H9 (cell line): ENCODE data around the gene NFYB. TPM values are rescaled to one million over a fixed set of nuclear protein-coding genes. Genes with fewer than 3 reads are reported as not detected.

Experiments
- DNase-seq: peaks from one replicate; pipeline ENCODE4 v3.0.0-alpha.2; 2017
- H2AFZ ChIP-seq: one replicate; pipeline ENCODE4 v1.6.1; 2013; ENCODE audit warnings: mild to moderate bottlenecking, low read length, control low read depth, moderate library complexity
- H2AK5ac ChIP-seq: 2 replicates; pipeline ENCODE4 v1.6.1; 2013; ENCODE audit warnings: low read length, control low read depth, mixed read lengths; ENCODE audit not compliant: insufficient read length
- H2BK120ac ChIP-seq: one replicate; pipeline ENCODE4 v1.6.1; 2013; ENCODE audit warnings: low read depth, mild to moderate bottlenecking, low read length, control low read depth, inconsistent platforms; ENCODE audit not compliant: poor library complexity, severe bottlenecking
- H2BK12ac ChIP-seq: 2 replicates; pipeline ENCODE4 v1.6.1; 2013; ENCODE audit warnings: low read length, control low read depth, mixed read lengths, low read depth; ENCODE audit not compliant: insufficient read length
- H2BK15ac ChIP-seq: 2 replicates; pipeline ENCODE4 v1.6.1; 2013; ENCODE audit warnings: low read depth, low read length, control low read depth
- H2BK20ac ChIP-seq: one replicate; pipeline ENCODE4 v1.6.1; 2013; ENCODE audit warnings: low read depth, mild to moderate bottlenecking, low read length, control low read depth, inconsistent platforms; ENCODE audit not compliant: poor library complexity, severe bottlenecking
- H2BK5ac ChIP-seq: 2 replicates; pipeline ENCODE4 v1.6.1; 2013; ENCODE audit warnings: low read length, control low read depth, mixed read lengths; ENCODE audit not compliant: insufficient read length
- H3K14ac ChIP-seq: 2 replicates; pipeline ENCODE4 v1.6.1; 2013; ENCODE audit warnings: low read length, control low read depth; ENCODE audit not compliant: insufficient read depth
- H3K18ac ChIP-seq: 2 replicates; pipeline ENCODE4 v1.6.1; 2013; ENCODE audit warnings: low read depth, mild to moderate bottlenecking, mixed read lengths, low read length, control low read depth; ENCODE audit not compliant: insufficient read length
- H3K23ac ChIP-seq: 2 replicates; pipeline ENCODE4 v1.6.1; 2013; ENCODE audit warnings: low read length, control low read depth, mixed read lengths, low read depth; ENCODE audit not compliant: insufficient read length
- H3K23me2 ChIP-seq: 2 replicates; pipeline ENCODE4 v1.6.1; 2013; ENCODE audit warnings: low read depth, mild to moderate bottlenecking, mixed read lengths, low read length, control low read depth; ENCODE audit not compliant: insufficient read length, poor library complexity, severe bottlenecking
- H3K27ac ChIP-seq: 2 replicates; pipeline ENCODE4 v1.5.1; 2013; ENCODE audit warnings: low read length, control low read depth, mixed read lengths, low read depth; ENCODE audit not compliant: insufficient read length
- H3K27me3 ChIP-seq: 2 replicates; pipeline ENCODE4 v1.6.1; 2013; ENCODE audit warnings: low read length, control low read depth, inconsistent platforms; ENCODE audit not compliant: insufficient read depth
- H3K4ac ChIP-seq: 2 replicates; pipeline ENCODE4 v1.6.1; 2013; ENCODE audit warnings: low read depth, mild to moderate bottlenecking, control low read depth, inconsistent platforms, low read length, moderate library complexity
- H3K4me1 ChIP-seq: 2 replicates; pipeline ENCODE4 v1.6.1; 2013; ENCODE audit warnings: low read length, control low read depth, inconsistent platforms; ENCODE audit not compliant: insufficient read depth
- H3K4me2 ChIP-seq: 2 replicates; pipeline ENCODE4 v1.6.1; 2013; ENCODE audit warnings: low read length, control low read depth, mixed read lengths; ENCODE audit not compliant: insufficient read length, insufficient read depth
- H3K56ac ChIP-seq: 2 replicates; pipeline ENCODE4 v1.6.1; 2013; ENCODE audit warnings: low read depth, mild to moderate bottlenecking, mixed read lengths, low read length, control low read depth; ENCODE audit not compliant: insufficient read length
- H3K79me1 ChIP-seq: 2 replicates; pipeline ENCODE4 v1.6.1; 2013; ENCODE audit warnings: low read depth, mild to moderate bottlenecking, moderate library complexity, low read length, control low read depth, inconsistent platforms; ENCODE audit not compliant: insufficient read depth, poor library complexity, severe bottlenecking
- H3K79me2 ChIP-seq: 2 replicates; pipeline ENCODE4 v1.6.1; 2013; ENCODE audit warnings: low read length, control low read depth, inconsistent platforms; ENCODE audit not compliant: insufficient read depth
- H3K9ac ChIP-seq: 2 replicates; pipeline ENCODE4 v1.6.1; 2013; ENCODE audit warnings: low read length, control low read depth, mixed read lengths; ENCODE audit not compliant: insufficient read length; ENCODE audit errors: extremely low read depth
- H3K9me3 ChIP-seq: one replicate; pipeline ENCODE4 v1.6.1; 2013; ENCODE audit warnings: low read depth, low read length, inconsistent platforms; ENCODE audit not compliant: control insufficient read depth
- H3T11ph ChIP-seq: one replicate; pipeline ENCODE4 v1.6.1; 2013; ENCODE audit warnings: mild to moderate bottlenecking, low read length, control low read depth, inconsistent platforms
- H4K20me1 ChIP-seq: one replicate; pipeline ENCODE4 v1.6.1; 2013; ENCODE audit not compliant: control insufficient read depth, insufficient read length, insufficient read depth
- H4K5ac ChIP-seq: 2 replicates; pipeline ENCODE4 v1.6.1; 2013; ENCODE audit warnings: low read depth, mild to moderate bottlenecking, mixed read lengths, low read length, control low read depth; ENCODE audit not compliant: insufficient read length
- H4K8ac ChIP-seq: replicated peaks from 2 replicates; pipeline ENCODE4 v1.6.1; 2013; ENCODE audit warnings: low read length, control low read depth, mixed read lengths, low read depth; ENCODE audit not compliant: insufficient read length
- H4K91ac ChIP-seq: 2 replicates; pipeline ENCODE4 v1.6.1; 2013; ENCODE audit warnings: low read depth, mild to moderate bottlenecking, moderate library complexity, mixed read lengths, low read length, control low read depth; ENCODE audit not compliant: insufficient read length
- H3K27ac Mint-ChIP-seq, 3 experiments: 2 replicates in 2 of 3; 3 replicates in 1 of 3; pipeline ENCODE4 v1.8.0; 2020 to 2021; ENCODE audit warnings: mixed read lengths in 3 of 3, mild to moderate bottlenecking in 1 of 3, moderate library complexity in 1 of 3
- H3K27me3 Mint-ChIP-seq: 2 replicates; pipeline ENCODE4 v1.8.0; 2021; ENCODE audit warnings: low read depth, mild to moderate bottlenecking, moderate library complexity, mixed read lengths
- H3K36me3 Mint-ChIP-seq, 3 experiments: 2 replicates in 2 of 3; 3 replicates in 1 of 3; pipeline ENCODE4 v1.8.0; 2020 to 2021; ENCODE audit warnings: low read depth in 3 of 3, mixed read lengths in 3 of 3; ENCODE audit not compliant: insufficient read depth in 1 of 3
- H3K4me1 Mint-ChIP-seq, 2 experiments: 2 replicates each; pipeline ENCODE4 v1.8.0; 2020; ENCODE audit warnings: mixed read lengths in 2 of 2
- H3K4me3 Mint-ChIP-seq, 2 experiments: 2 replicates in 1 of 2; 3 replicates in 1 of 2; pipeline ENCODE4 v1.8.0; 2020 to 2021; ENCODE audit warnings: mild to moderate bottlenecking in 2 of 2, mixed read lengths in 2 of 2, moderate library complexity in 1 of 2
- H3K9me3 Mint-ChIP-seq, 2 experiments: 2 replicates in 1 of 2; 3 replicates in 1 of 2; pipeline ENCODE4 v1.8.0; 2020; ENCODE audit warnings: mild to moderate bottlenecking in 2 of 2, mixed read lengths in 2 of 2, moderate library complexity in 1 of 2
- WGBS: extraction: QIAGEN DNeasy Blood & Tissue Kit; methylation state at CpG from one replicate; pipeline ENCODE4 v1.1.7; 2013; ENCODE audit warnings: missing lambda C conversion rate, low lambda C conversion rate, mixed read lengths; ENCODE audit not compliant: insufficient read length; ENCODE audit errors: extremely low coverage; 5-methylcytosine and 5-hydroxymethylcytosine counted together
- total RNA-seq: library from RNA; stranded (reverse); gene quantifications from 2 replicates; pipeline ENCODE4 v1.2.1, GENCODE V29; 2021
- TF ChIP-seq, protein P1 (sequence below): fragments of 200-600 bp; sonication (generic); conservative IDR thresholded peaks from 3 replicates; pipeline ENCODE4 v1.8.0; 2021; ENCODE audit warnings: antibody characterized with exemption, mild to moderate bottlenecking

Gene NFYB
- total RNA-seq, 1 experiment from 2014 or later = 52.5 TPM

GRCh38 chr12:104122298-104122697 is 15.7 kb downstream of the NFYB start:
- H3K23ac ChIP-seq = no peak overlapping the region
- no peak overlapping the region for H4K91ac ChIP-seq
- TF ChIP-seq, protein P1, sequence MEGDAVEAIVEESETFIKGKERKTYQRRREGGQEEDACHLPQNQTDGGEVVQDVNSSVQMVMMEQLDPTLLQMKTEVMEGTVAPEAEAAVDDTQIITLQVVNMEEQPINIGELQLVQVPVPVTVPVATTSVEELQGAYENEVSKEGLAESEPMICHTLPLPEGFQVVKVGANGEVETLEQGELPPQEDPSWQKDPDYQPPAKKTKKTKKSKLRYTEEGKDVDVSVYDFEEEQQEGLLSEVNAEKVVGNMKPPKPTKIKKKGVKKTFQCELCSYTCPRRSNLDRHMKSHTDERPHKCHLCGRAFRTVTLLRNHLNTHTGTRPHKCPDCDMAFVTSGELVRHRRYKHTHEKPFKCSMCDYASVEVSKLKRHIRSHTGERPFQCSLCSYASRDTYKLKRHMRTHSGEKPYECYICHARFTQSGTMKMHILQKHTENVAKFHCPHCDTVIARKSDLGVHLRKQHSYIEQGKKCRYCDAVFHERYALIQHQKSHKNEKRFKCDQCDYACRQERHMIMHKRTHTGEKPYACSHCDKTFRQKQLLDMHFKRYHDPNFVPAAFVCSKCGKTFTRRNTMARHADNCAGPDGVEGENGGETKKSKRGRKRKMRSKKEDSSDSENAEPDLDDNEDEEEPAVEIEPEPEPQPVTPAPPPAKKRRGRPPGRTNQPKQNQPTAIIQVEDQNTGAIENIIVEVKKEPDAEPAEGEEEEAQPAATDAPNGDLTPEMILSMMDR = no peak
- H3K4me2 ChIP-seq = no peak overlapping the region
- no peak overlapping the region for H3K9ac ChIP-seq
- H2BK15ac ChIP-seq = no peak overlapping the region
- H3K4me1 Mint-ChIP-seq = peaks cover 14 to 21% of the 10 kb centered on the region in 2 experiments
- H3K4me1 ChIP-seq = no peaks in the 10 kb centered on the region; the same call in 1 of the 2 replicates
- WGBS = no CpG with 5 or more reads among the region's 9 CpGs
- H3K14ac ChIP-seq = no peak overlapping the region
- no peaks in the 10 kb centered on the region for H3K79me1 ChIP-seq
- no peak overlapping the region for H4K5ac ChIP-seq
- H2BK120ac ChIP-seq = no peak overlapping the region
- H3K9me3 ChIP-seq = no peaks in the 10 kb centered on the region
- no peak overlapping the region for H3K4me3 Mint-ChIP-seq
- peaks cover 34 to 78% (median 68%) of the 10 kb centered on the region in 3 experiments for H3K36me3 Mint-ChIP-seq
- no peak overlapping the region for H3K4ac ChIP-seq
- H3K27me3 ChIP-seq = no peaks in the 10 kb centered on the region
- no peaks in the 10 kb centered on the region for H3K79me2 ChIP-seq
- no peaks in the 10 kb centered on the region for H3K23me2 ChIP-seq
- H2AFZ ChIP-seq = no peak overlapping the region
- H2BK20ac ChIP-seq = no peak overlapping the region
- H3K27me3 Mint-ChIP-seq = no peaks in the 10 kb centered on the region
- no peak overlapping the region for H2BK5ac ChIP-seq
- no peak overlapping the region for H2AK5ac ChIP-seq
- no peak overlapping the region for H3K56ac ChIP-seq
- no peak overlapping the region for H2BK12ac ChIP-seq
- no peaks in the 10 kb centered on the region for H3K9me3 Mint-ChIP-seq
- no peaks in the 10 kb centered on the region for H4K20me1 ChIP-seq
- no peak overlapping the region for H3K27ac ChIP-seq
- H3K27ac Mint-ChIP-seq = no peak overlapping the region
- no peak overlapping the region for H4K8ac ChIP-seq
- no peak for DNase-seq
- H3K18ac ChIP-seq = no peak overlapping the region
- no peak overlapping the region for H3T11ph ChIP-seq
